ENCODE results near the gene PRIMPOL. TPM values are rescaled to one million over a fixed set of nuclear protein-coding genes. Genes with fewer than 3 reads are reported as not detected.

PRIMPOL gene
- total RNA-seq, 1 experiment from 2014 or later: 9.4 TPM

DNA sequence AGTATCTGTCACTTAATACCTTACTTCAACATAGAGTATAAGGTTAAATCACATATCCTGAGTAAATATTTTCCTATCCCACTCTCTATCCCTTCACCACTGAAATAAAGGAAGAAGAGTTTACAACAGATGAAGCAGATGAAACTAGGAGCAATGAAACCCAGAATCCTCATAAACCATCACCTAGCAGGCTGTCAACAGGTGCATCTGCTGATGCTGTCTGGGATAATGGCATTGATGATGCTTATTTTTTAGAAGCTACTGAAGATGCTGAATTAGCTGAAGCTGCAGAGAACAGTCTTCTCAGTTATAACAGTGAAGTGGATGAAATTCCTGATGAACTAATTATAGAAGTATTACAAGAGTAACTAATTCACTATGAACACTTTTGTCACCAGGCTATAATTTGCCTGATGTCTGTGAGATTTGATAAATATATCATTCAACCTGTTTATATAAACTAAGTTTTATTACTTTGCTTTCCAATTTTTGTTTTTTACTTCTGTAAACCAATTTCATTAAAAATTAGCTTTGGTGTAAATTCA, 44.9 kb downstream of the PRIMPOL start:
- Histone ChIP-seq H3K4me3 (ENCODE audit: low read length) (no peak overlapping the region), H3K9me3 (ENCODE audit: low read length) (no peaks in the 10 kb centered on the region), H2AFZ (ENCODE audit: low read length) (no peak overlapping the region), H3K27ac (ENCODE audit: low read length) (no peak overlapping the region), H3F3A (ENCODE audit: low read length, unreplicated experiment) (no peaks in the 10 kb centered on the region), H3K4me1 (ENCODE audit: insufficient read depth, low read length) (no peaks in the 10 kb centered on the region), H3K9me2 (replicated peaks; ENCODE audit: low read length) (no peaks in the 10 kb centered on the region), H3K4me2 (ENCODE audit: low read length) (no peak overlapping the region), H4K20me1 (ENCODE audit: low read length) (no peaks in the 10 kb centered on the region), H3K36me3 (ENCODE audit: low read depth, low read length) (peaks cover 24% of the 10 kb centered on the region), H3K79me2 (ENCODE audit: low read length) (no peaks in the 10 kb centered on the region), H3K27me3 (ENCODE audit: low read length) (no peaks in the 10 kb centered on the region), H3K9ac (ENCODE audit: low read length) (no peak overlapping the region)
- BruUV-seq (replicated peaks): no TSS peak
- POLR2A ChIA-PET (ENCODE audit: unreplicated experiment): no interaction called here
- DNase-seq: no peak
- CTCF ChIA-PET: no interaction called here
- intact Hi-C loops (cut with micrococcal nuclease): no loop called here
- no peak for ATAC-seq
- TF ChIP-seq EZH2 (IDR thresholded peaks at IDR 0.05; ENCODE audit: low read length, unreplicated experiment): no peak
- no peak for TF ChIP-seq EZH2phosphoT487 (IDR thresholded peaks at IDR 0.05; ENCODE audit: borderline replicate concordance, low read length)
- TF ChIP-seq, protein P1, sequence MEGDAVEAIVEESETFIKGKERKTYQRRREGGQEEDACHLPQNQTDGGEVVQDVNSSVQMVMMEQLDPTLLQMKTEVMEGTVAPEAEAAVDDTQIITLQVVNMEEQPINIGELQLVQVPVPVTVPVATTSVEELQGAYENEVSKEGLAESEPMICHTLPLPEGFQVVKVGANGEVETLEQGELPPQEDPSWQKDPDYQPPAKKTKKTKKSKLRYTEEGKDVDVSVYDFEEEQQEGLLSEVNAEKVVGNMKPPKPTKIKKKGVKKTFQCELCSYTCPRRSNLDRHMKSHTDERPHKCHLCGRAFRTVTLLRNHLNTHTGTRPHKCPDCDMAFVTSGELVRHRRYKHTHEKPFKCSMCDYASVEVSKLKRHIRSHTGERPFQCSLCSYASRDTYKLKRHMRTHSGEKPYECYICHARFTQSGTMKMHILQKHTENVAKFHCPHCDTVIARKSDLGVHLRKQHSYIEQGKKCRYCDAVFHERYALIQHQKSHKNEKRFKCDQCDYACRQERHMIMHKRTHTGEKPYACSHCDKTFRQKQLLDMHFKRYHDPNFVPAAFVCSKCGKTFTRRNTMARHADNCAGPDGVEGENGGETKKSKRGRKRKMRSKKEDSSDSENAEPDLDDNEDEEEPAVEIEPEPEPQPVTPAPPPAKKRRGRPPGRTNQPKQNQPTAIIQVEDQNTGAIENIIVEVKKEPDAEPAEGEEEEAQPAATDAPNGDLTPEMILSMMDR (conservative IDR thresholded peaks at IDR 0.05; ENCODE audit: low read depth, low read length): no peak

DNA sequence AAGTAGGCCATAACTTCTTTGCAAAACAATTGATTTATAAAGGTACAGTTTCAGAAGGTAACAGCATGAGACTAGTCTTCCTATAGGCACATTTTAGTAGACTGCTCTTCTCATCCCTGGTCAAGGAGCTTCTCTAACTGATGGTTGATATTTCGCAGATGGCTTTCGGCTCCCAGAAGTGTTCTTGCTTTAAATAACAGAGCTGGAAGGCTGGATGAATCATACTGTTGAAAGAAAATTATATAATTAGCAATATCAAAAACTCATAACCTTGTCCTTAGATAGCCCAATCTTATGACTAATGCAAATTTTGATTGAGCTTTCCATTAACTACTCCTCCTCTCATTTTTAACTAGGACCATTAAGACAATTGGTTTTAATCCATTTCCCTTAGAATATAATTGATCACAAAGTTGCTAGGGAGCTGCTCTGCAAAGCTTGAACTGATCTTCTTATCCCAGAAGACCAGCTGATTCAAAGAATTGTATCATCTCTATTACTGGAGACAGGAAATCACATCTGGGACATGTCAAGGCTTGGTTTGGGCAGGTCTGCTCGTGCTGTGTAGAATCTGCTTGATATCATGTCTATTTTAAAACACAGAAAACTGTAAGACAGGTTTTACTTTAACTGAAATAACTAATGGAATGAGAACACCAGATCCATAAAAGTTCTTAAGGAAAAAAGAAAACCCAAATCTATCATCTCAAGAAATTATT, 45.8 kb downstream of the PRIMPOL start:
- no peak overlapping the region for H3K4me2 ChIP-seq (ENCODE audit: low read length)
- H3K4me1 ChIP-seq (ENCODE audit: insufficient read depth, low read length): no peaks in the 10 kb centered on the region
- H3K4me3 ChIP-seq (ENCODE audit: low read length): no peak overlapping the region
- ChIA-PET CTCF (no interaction called here), POLR2A (ENCODE audit: unreplicated experiment) (interaction anchor here (0.6 kb wide), 1 partner anchor 46 kb away, joined by 6 read pairs; the partner anchor contains the start of gene CASP3)
- no TSS peak for BruUV-seq (replicated peaks)
- H3K27ac ChIP-seq (ENCODE audit: low read length): no peak overlapping the region
- H3F3A ChIP-seq (ENCODE audit: low read length, unreplicated experiment): no peaks in the 10 kb centered on the region
- no peaks in the 10 kb centered on the region for H3K27me3 ChIP-seq (ENCODE audit: low read length)
- intact Hi-C loops (cut with micrococcal nuclease): no loop called here
- no peak for ATAC-seq
- no peak for DNase-seq
- H3K9me3 ChIP-seq (ENCODE audit: low read length): no peaks in the 10 kb centered on the region
- H2AFZ ChIP-seq (ENCODE audit: low read length): no peak overlapping the region
- no peaks in the 10 kb centered on the region for H4K20me1 ChIP-seq (ENCODE audit: low read length)
- H3K79me2 ChIP-seq (ENCODE audit: low read length): no peaks in the 10 kb centered on the region
- H3K9me2 ChIP-seq (replicated peaks; ENCODE audit: low read length): no peaks in the 10 kb centered on the region
- TF ChIP-seq EZH2phosphoT487 (IDR thresholded peaks at IDR 0.05; ENCODE audit: borderline replicate concordance, low read length): no peak
- no peak for TF ChIP-seq EZH2 (IDR thresholded peaks at IDR 0.05; ENCODE audit: low read length, unreplicated experiment)
- TF ChIP-seq, protein P1 (conservative IDR thresholded peaks at IDR 0.05; ENCODE audit: low read depth, low read length): no peak
- no peak overlapping the region for H3K9ac ChIP-seq (ENCODE audit: low read length)
- peaks cover 24% of the 10 kb centered on the region for H3K36me3 ChIP-seq (ENCODE audit: low read depth, low read length)

DNA sequence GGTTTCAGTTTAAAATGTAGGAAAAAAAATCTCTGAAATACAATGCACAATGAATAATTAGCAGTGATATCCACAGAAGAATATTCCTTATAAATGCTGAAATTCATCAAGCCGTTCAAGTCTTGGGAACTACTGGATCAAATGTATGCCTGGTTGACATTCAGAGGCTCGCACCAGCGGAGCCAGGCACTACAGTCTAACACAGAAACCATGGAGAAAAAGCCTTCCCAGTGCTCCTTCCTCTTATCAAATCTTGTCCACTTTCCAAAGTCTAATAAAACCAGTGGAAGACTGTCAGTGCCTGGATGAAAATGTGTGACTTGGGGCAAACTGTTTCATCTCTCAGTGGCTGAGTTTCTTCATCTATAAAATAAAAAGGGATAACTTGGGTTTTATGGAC, 48.4 kb downstream of the PRIMPOL start:
- H3K79me2 ChIP-seq (ENCODE audit: low read length): no peaks in the 10 kb centered on the region
- DNase-seq: no peak
- H2AFZ ChIP-seq (ENCODE audit: low read length): no peak overlapping the region
- intact Hi-C loops (cut with micrococcal nuclease): no loop called here
- CTCF ChIA-PET: no interaction called here
- H3K27me3 ChIP-seq (ENCODE audit: low read length): no peaks in the 10 kb centered on the region
- no peaks in the 10 kb centered on the region for H3K9me3 ChIP-seq (ENCODE audit: low read length)
- H3K27ac ChIP-seq (ENCODE audit: low read length): no peak overlapping the region
- H3K4me1 ChIP-seq (ENCODE audit: insufficient read depth, low read length): no peaks in the 10 kb centered on the region
- no TSS peak for BruUV-seq (replicated peaks)
- H3K36me3 ChIP-seq (ENCODE audit: low read depth, low read length): peaks cover 32% of the 10 kb centered on the region
- POLR2A ChIA-PET (ENCODE audit: unreplicated experiment): no interaction called here
- no peaks in the 10 kb centered on the region for H4K20me1 ChIP-seq (ENCODE audit: low read length)
- TF ChIP-seq EZH2phosphoT487 (IDR thresholded peaks at IDR 0.05; ENCODE audit: borderline replicate concordance, low read length): no peak
- TF ChIP-seq, protein P1 (conservative IDR thresholded peaks at IDR 0.05; ENCODE audit: low read depth, low read length): no peak
- no peak for TF ChIP-seq EZH2 (IDR thresholded peaks at IDR 0.05; ENCODE audit: low read length, unreplicated experiment)
- ATAC-seq: no peak
- H3K9me2 ChIP-seq (replicated peaks; ENCODE audit: low read length): no peaks in the 10 kb centered on the region
- H3K4me2 ChIP-seq (ENCODE audit: low read length): no peak overlapping the region
- H3K9ac ChIP-seq (ENCODE audit: low read length): no peak overlapping the region
- no peaks in the 10 kb centered on the region for H3F3A ChIP-seq (ENCODE audit: low read length, unreplicated experiment)
- no peak overlapping the region for H3K4me3 ChIP-seq (ENCODE audit: low read length)
